HEK293T (cell line): ENCODE results near the gene CNNM3.

ENCODE experiments used
- ARNT ChIP-seq: fragments of 450-650 bp; IDR thresholded peaks from 2 replicates; pipeline ENCODE4 v1.6.1; 2017; ENCODE audit warnings: mild to moderate bottlenecking
- CTBP1 ChIP-seq: fragments of 450-650 bp; IDR thresholded peaks from 2 replicates; pipeline ENCODE4 v1.6.1; 2016; ENCODE audit warnings: borderline replicate concordance
- ELF4 ChIP-seq: fragments of 450-650 bp; IDR thresholded peaks from 2 replicates; pipeline ENCODE4 v1.6.1; 2017; ENCODE audit warnings: antibody characterized with exemption
- FOXA1 ChIP-seq: fragments of 450-650 bp; IDR thresholded peaks from 2 replicates; pipeline ENCODE4 v1.6.1; 2016; ENCODE audit warnings: mild to moderate bottlenecking
- FOXK2 ChIP-seq: fragments of 450-650 bp; IDR thresholded peaks from 2 replicates; pipeline ENCODE4 v1.6.1; 2016; ENCODE audit warnings: mild to moderate bottlenecking
- FOXM1 ChIP-seq: fragments of 450-650 bp; IDR thresholded peaks from 2 replicates; pipeline ENCODE4 v1.6.1; 2017; ENCODE audit warnings: mild to moderate bottlenecking, borderline replicate concordance
- NFRKB ChIP-seq: fragments of 450-650 bp; IDR thresholded peaks from 2 replicates; pipeline ENCODE4 v1.6.1; 2016; ENCODE audit warnings: mild to moderate bottlenecking, moderate library complexity
- SP1 ChIP-seq: fragments of 450-650 bp; IDR thresholded peaks from 2 replicates; pipeline ENCODE4 v1.6.1; 2017
- TARDBP ChIP-seq: fragments of 450-650 bp; IDR thresholded peaks from 2 replicates; pipeline ENCODE4 v1.6.1; 2016

DNA sequence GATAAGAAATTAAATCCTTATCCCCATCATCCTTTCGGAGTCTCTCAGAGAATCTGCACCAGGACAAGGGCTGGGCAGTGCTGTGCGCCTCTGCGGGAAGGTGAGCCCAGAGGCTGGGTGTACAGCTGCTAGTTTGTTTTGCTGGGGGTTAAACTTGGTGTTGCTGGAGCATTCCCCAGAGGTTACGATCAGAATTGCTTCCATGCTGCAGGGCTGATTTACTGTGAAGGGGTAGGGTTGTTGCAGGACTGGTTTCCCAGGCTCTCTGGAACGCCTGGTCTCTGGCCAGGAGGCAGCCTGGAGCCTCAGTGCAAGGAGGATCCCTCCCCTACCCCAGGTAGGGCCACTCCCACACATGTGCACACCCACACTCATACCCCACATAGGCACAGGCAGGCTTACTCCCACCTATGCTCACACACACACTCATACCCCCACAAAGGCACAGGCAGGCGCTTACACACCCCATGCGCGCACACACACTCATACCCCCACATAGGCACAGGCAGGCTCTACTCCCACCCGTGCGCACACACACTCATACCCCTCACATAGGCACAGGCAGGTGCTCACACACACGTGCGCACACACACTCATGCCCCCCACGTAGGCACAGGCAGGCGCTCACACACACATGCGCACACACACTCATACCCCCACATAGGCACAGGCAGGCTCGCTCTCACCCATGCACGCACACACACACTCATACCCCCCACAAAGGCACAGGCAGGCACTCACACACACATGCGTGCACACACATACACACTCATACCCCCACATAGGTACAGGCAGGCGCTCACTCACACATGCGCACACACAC is 44.1 kb upstream of the CNNM3 start:
- TF ChIP-seq SP1 (no peak), ELF4 (no peak), FOXM1 (no peak), TARDBP (no peak), CTBP1 (no peak), ARNT (no peak), NFRKB (no peak), FOXK2 (no peak), FOXA1 (no peak)
